IMR-90 (cell line): ENCODE measurements around the gene DAB1. TPM values are rescaled to one million over a fixed set of nuclear protein-coding genes. Genes with fewer than 3 reads are reported as not detected.

ENCODE experiments used
- ATAC-seq: fragments of 200-7000 bp; cut with Tn5 transposase; 2 replicates; pipeline ENCODE4 v1.9.1; 2020; ENCODE audit warnings: low read depth, mild to moderate bottlenecking, moderate library complexity
- BruUV-seq: library from RNA; stranded (reverse); fragments of 400-500 nt; replicated peaks from 2 replicates; lab custom pipeline; 2021; lab: Mats Ljungman, UMichigan
- CTCF ChIA-PET: fragments of 300-600 bp; formaldehyde crosslinking; extraction: SDS; loops from one replicate; lab custom pipeline; 2021; ENCODE audit warnings: antibody characterized with exemption; lab: Yijun Ruan, JAX
- POLR2A ChIA-PET: fragments of 300-600 bp; sonication (Branson Sonifier 250); formaldehyde crosslinking; loops from one replicate; lab custom pipeline; 2022; ENCODE audit warnings: antibody characterized with exemption; ENCODE audit not compliant: unreplicated experiment; lab: Charles Lee
- DNase-seq: peaks from one replicate; pipeline ENCODE4 v3.0.0; 2013
- H2AFZ ChIP-seq: replicated peaks from 2 replicates; pipeline ENCODE3; 2013; ENCODE audit warnings: low read length, mild to moderate bottlenecking; ENCODE audit not compliant: poor library complexity
- H2AK5ac ChIP-seq: 2 replicates; pipeline ENCODE4 v1.6.1; 2013; ENCODE audit warnings: low read depth, low read length, inconsistent platforms
- H2AK9ac ChIP-seq: replicated peaks from 2 replicates; pipeline ENCODE3; 2013; ENCODE audit warnings: mild to moderate bottlenecking, low read depth, low read length, moderate library complexity; ENCODE audit not compliant: poor library complexity
- H2BK120ac ChIP-seq: 2 replicates; pipeline ENCODE4 v1.6.1; 2013; ENCODE audit warnings: low read depth, low read length, inconsistent platforms
- H2BK15ac ChIP-seq: 3 replicates; pipeline ENCODE4 v1.6.1; 2013; ENCODE audit warnings: low read depth, low read length, inconsistent platforms
- H2BK20ac ChIP-seq: 2 replicates; pipeline ENCODE4 v1.6.1; 2013; ENCODE audit warnings: low read depth, mild to moderate bottlenecking, inconsistent platforms, low read length, moderate library complexity
- H2BK5ac ChIP-seq: 2 replicates; pipeline ENCODE4 v1.6.1; 2013; ENCODE audit warnings: mild to moderate bottlenecking, low read depth, low read length, inconsistent platforms; ENCODE audit not compliant: poor library complexity, severe bottlenecking
- H3K14ac ChIP-seq: replicated peaks from 2 replicates; pipeline ENCODE4 v1.6.1; 2013; ENCODE audit warnings: low read depth, low read length, inconsistent platforms
- H3K18ac ChIP-seq: 2 replicates; pipeline ENCODE4 v1.6.1; 2013; ENCODE audit warnings: low read depth, low read length, control low read depth
- H3K23ac ChIP-seq: 2 replicates; pipeline ENCODE4 v1.6.1; 2013; ENCODE audit warnings: low read depth, low read length, inconsistent platforms
- H3K27ac ChIP-seq: 2 replicates; pipeline ENCODE4 v1.5.1; 2013; ENCODE audit warnings: mild to moderate bottlenecking, control low read depth, low read length; ENCODE audit not compliant: insufficient read depth
- H3K27me3 ChIP-seq: 2 replicates; pipeline ENCODE4 v1.6.1; 2013; ENCODE audit warnings: low read length; ENCODE audit not compliant: control insufficient read depth, insufficient read depth
- H3K36me3 ChIP-seq: 2 replicates; pipeline ENCODE4 v1.6.1; 2013; ENCODE audit warnings: low read length, mixed read lengths; ENCODE audit not compliant: control insufficient read depth, insufficient read depth
- H3K4ac ChIP-seq: 2 replicates; pipeline ENCODE4 v1.6.1; 2013; ENCODE audit warnings: low read depth, low read length, inconsistent platforms
- H3K4me1 ChIP-seq: 2 replicates; pipeline ENCODE4 v1.6.1; 2013; ENCODE audit warnings: low read length, mixed read lengths; ENCODE audit not compliant: control insufficient read depth, insufficient read depth
- H3K4me2 ChIP-seq: 2 replicates; pipeline ENCODE4 v1.6.1; 2013; ENCODE audit warnings: low read depth, mild to moderate bottlenecking, control low read depth, low read length, moderate library complexity
- H3K4me3 ChIP-seq: 2 replicates; pipeline ENCODE4 v1.5.1; 2013; ENCODE audit warnings: low read depth, mild to moderate bottlenecking, control low read depth, low read length, moderate library complexity; ENCODE audit not compliant: insufficient read depth
- H3K56ac ChIP-seq: 2 replicates; pipeline ENCODE4 v1.6.1; 2013; ENCODE audit warnings: low read length, inconsistent platforms; ENCODE audit not compliant: insufficient read depth; ENCODE audit errors: extremely low read depth
- H3K79me1 ChIP-seq, 2 experiments: 2 replicates each; pipeline ENCODE4 v1.6.1; 2013; ENCODE audit warnings: low read length in 2 of 2, inconsistent platforms in 1 of 2, low read depth in 1 of 2
- H3K9ac ChIP-seq: 2 replicates; pipeline ENCODE4 v1.6.1; 2013; ENCODE audit warnings: low read depth, low read length, control low read depth
- H3K9me1 ChIP-seq: 2 replicates; pipeline ENCODE4 v1.6.1; 2013; ENCODE audit warnings: low read length, inconsistent platforms; ENCODE audit not compliant: insufficient read depth
- H3K9me3 ChIP-seq: 2 replicates; pipeline ENCODE4 v1.6.1; 2013; ENCODE audit warnings: low read length; ENCODE audit not compliant: control insufficient read depth, insufficient read depth
- H4K20me1 ChIP-seq: 2 replicates; pipeline ENCODE4 v1.6.1; 2013; ENCODE audit warnings: low read length, inconsistent platforms; ENCODE audit not compliant: insufficient read depth
- H4K5ac ChIP-seq: 2 replicates; pipeline ENCODE4 v1.6.1; 2013; ENCODE audit warnings: mild to moderate bottlenecking, low read depth, low read length, control low read depth
- H4K8ac ChIP-seq, 2 experiments: 2 replicates each; pipeline ENCODE4 v1.6.1; 2013; ENCODE audit warnings: low read depth in 2 of 2, low read length in 2 of 2, control low read depth in 1 of 2, inconsistent platforms in 1 of 2
- H4K91ac ChIP-seq: 2 replicates; pipeline ENCODE4 v1.6.1; 2013; ENCODE audit warnings: low read depth, low read length, inconsistent platforms; ENCODE audit not compliant: insufficient read depth
- WGBS, 2 experiments: methylation state at CpG; one replicate each; pipeline versions ENCODE4 v1.1.5 to v1.1.7; 2013; ENCODE audit warnings: missing lambda C conversion rate in 2 of 2; ENCODE audit not compliant: insufficient read length in 1 of 2; ENCODE audit errors: extremely low coverage in 2 of 2; 5-methylcytosine and 5-hydroxymethylcytosine counted together
- dilution Hi-C: fragments of 300-500 bp; cut with HindIII; formaldehyde crosslinking; loops from one replicate; pipeline ENCODE4 v1.14.3; 2018; ENCODE audit warnings: low sequenced_read_pairs; ENCODE audit not compliant: unreplicated experiment
- in situ Hi-C: fragments of 300-500 bp; cut with MboI; formaldehyde crosslinking; loops from 3 replicates; pipeline ENCODE4 v1.14.3; 2019; ENCODE audit warnings: low sequenced_read_pairs, inconsistent platforms, mixed read lengths
- intact Hi-C: fragments of 100-400 bp; cut with micrococcal nuclease; formaldehyde crosslinking; loops from 2 replicates; pipeline ENCODE4 v1.10.0; 2022
- polyA plus RNA-seq, 3 experiments: library from polyadenylated mRNA; depleted of rRNA; stranded (reverse); fragments of >200 nt; gene quantifications; 2 replicates each; pipeline ENCODE4 v1.2.3, GENCODE V29; 2012; ENCODE audit warnings: low replicate concordance in 1 of 3
- total RNA-seq: library from RNA; depleted of rRNA; stranded (reverse); fragments of >200 nt; gene quantifications from 2 replicates; pipeline ENCODE4 v1.2.3, GENCODE V29; 2012
- TF ChIP-seq, protein P1 (sequence below): conservative IDR thresholded peaks from 2 replicates; pipeline ENCODE4 v1.5.1; 2012; ENCODE audit warnings: mild to moderate bottlenecking, low read depth, low read length, improper control_type of control experiment

The DAB1 gene
- total and polyA plus RNA-seq, 2 of the 4 experiments (the other 2 are of a cell fraction) = 0.18 to 0.41 TPM

DNA sequence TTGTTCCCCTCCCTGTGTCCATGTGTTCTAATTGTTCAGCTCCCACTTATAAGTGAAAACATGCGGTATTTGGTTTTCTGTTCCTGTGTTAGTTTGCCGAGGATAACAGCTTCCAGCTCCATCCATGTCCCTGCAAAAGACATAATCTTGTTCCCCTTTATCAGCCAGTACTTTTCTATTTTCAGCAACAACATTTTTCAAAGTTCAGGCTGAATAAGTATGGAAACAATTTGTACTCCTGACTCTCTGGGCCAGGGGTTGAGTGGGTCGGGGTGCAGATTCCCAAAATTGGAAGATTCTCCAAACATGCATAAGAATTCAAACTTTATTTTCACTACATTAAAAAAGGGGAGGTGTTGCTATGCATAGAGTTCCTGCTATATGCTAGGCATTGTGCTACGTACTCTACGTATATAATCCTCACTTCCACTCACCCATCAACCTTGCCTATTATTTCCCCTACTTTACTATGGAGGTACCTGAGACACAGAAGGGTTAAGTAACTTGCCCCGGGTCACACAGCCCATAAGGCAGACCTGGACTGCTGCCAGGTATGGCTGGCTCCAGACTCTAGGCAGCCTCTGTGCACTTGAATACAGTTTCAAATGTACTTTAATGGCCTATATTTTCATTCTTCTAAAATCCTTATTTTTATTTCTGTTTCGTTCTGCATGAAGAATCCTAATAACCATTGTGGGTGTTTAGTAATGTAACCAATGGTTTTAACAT lies 341.0 kb downstream of the DAB1 start:
- H3K14ac ChIP-seq = no peak overlapping the region
- H2BK5ac ChIP-seq = no peak overlapping the region
- no peaks in the 10 kb centered on the region for H3K36me3 ChIP-seq
- H3K18ac ChIP-seq = no peak overlapping the region
- intact Hi-C loops (no loop called here), in situ Hi-C loops (no loop called here), dilution Hi-C loops (no loop called here)
- ATAC-seq = no peak
- H4K8ac ChIP-seq = no peak overlapping the region
- no peak overlapping the region for H3K4me3 ChIP-seq
- no peak overlapping the region for H3K23ac ChIP-seq
- H2AFZ ChIP-seq = no peak overlapping the region
- no peaks in the 10 kb centered on the region for H3K9me3 ChIP-seq
- H3K4ac ChIP-seq = no peak overlapping the region
- H2AK5ac ChIP-seq = no peak overlapping the region
- no peaks in the 10 kb centered on the region for H3K79me1 ChIP-seq
- no TSS peak for BruUV-seq
- no peaks in the 10 kb centered on the region for H3K9me1 ChIP-seq
- H3K4me1 ChIP-seq = no peaks in the 10 kb centered on the region
- H2BK15ac ChIP-seq = no peak overlapping the region
- no peak overlapping the region for H2BK120ac ChIP-seq
- H3K56ac ChIP-seq = no peak overlapping the region
- no peak for DNase-seq
- H3K27ac ChIP-seq = no peak overlapping the region
- TF ChIP-seq, protein P1, sequence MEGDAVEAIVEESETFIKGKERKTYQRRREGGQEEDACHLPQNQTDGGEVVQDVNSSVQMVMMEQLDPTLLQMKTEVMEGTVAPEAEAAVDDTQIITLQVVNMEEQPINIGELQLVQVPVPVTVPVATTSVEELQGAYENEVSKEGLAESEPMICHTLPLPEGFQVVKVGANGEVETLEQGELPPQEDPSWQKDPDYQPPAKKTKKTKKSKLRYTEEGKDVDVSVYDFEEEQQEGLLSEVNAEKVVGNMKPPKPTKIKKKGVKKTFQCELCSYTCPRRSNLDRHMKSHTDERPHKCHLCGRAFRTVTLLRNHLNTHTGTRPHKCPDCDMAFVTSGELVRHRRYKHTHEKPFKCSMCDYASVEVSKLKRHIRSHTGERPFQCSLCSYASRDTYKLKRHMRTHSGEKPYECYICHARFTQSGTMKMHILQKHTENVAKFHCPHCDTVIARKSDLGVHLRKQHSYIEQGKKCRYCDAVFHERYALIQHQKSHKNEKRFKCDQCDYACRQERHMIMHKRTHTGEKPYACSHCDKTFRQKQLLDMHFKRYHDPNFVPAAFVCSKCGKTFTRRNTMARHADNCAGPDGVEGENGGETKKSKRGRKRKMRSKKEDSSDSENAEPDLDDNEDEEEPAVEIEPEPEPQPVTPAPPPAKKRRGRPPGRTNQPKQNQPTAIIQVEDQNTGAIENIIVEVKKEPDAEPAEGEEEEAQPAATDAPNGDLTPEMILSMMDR = no peak
- H3K9ac ChIP-seq = no peak overlapping the region
- CTCF ChIA-PET = interaction anchor here (0.5 kb wide), 1 partner anchor 615 kb away, joined by 4 read pairs; no protein-coding TSS in a partner anchor
- H3K27me3 ChIP-seq = no peaks in the 10 kb centered on the region
- POLR2A ChIA-PET = no interaction called here
- H4K20me1 ChIP-seq = no peaks in the 10 kb centered on the region
- no peak overlapping the region for H3K4me2 ChIP-seq
- H4K5ac ChIP-seq = no peak overlapping the region
- no peak overlapping the region for H2BK20ac ChIP-seq
- no peak overlapping the region for H4K91ac ChIP-seq
- WGBS, 2 experiments = no CpG with 5 or more reads among the region's 7 CpGs
- H2AK9ac ChIP-seq = no peak overlapping the region
